Measurements from ENCODE around the gene MSL3B.

The MSL3B gene

DNA sequence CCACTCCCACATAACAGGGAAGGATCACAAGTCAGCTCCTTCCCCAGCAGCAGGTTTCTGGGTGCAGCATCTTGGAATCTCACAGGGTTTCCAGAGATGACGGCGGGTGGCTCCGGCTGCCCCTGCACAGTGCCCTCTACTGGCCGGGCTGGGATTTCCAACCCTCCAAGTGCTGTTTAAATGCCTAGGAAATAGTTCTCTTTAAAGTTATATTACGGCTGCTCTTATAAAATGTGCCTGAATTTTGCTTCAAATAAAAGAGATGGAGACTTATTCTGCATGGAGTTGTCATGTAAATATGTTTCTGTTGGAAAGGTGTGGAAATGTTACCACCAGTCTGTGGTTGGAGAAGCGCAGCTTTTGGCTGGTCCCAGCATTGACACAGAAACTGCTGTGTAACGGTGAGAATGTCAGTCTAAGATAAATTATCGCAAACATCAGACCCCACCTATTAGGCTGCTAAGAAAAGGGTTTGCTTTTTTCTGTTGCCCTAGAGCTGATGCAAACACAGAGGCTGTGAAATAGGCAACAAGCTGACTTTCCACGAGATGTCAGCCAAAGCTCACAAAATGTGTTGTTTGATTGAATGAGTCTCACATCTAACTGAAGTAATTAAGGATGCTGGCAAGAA is 10.6 kb downstream of the MSL3B start (continued):
- peak; percentile 14 to 53; a peak in 2 of 4 replicates for TF ChIP-seq MNT (conservative IDR thresholded peaks at IDR 0.05)
- peak; percentile 79 for TF ChIP-seq EP300 (IDR thresholded peaks at IDR 0.05; ENCODE audit: low read length)
- no peak for TF ChIP-seq ZNF57 (CRISPR knock-in tag; IDR thresholded peaks at IDR 0.05)
- peak; percentile 71 to 86 for TF ChIP-seq FOXK2 (conservative IDR thresholded peaks at IDR 0.05 in 1 of 2, IDR thresholded peaks at IDR 0.05 in 1 of 2; ENCODE audit: low read depth in 2 of 2)
- TF ChIP-seq DACH1 (IDR thresholded peaks at IDR 0.05; ENCODE audit: partially characterized antibody), result no peak
- TF ChIP-seq, protein P1, sequence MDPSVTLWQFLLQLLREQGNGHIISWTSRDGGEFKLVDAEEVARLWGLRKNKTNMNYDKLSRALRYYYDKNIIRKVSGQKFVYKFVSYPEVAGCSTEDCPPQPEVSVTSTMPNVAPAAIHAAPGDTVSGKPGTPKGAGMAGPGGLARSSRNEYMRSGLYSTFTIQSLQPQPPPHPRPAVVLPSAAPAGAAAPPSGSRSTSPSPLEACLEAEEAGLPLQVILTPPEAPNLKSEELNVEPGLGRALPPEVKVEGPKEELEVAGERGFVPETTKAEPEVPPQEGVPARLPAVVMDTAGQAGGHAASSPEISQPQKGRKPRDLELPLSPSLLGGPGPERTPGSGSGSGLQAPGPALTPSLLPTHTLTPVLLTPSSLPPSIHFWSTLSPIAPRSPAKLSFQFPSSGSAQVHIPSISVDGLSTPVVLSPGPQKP (CRISPR knock-in tag; IDR thresholded peaks at IDR 0.05), result no peak
- TF ChIP-seq ARHGAP35 (IDR thresholded peaks at IDR 0.05; ENCODE audit: partially characterized antibody), result no peak
- TF ChIP-seq CTCFL (IDR thresholded peaks at IDR 0.05; ENCODE audit: borderline replicate concordance, insufficient read depth, low read depth, low read length, poor library complexity, severe bottlenecking), result peak; percentile 40
- no peak for TF ChIP-seq ZNF274 (IDR thresholded peaks at IDR 0.05; ENCODE audit: borderline replicate concordance, low read depth, low read length)
- TF ChIP-seq ZSCAN32 (CRISPR knock-in tag; IDR thresholded peaks at IDR 0.05), result no peak
- TF ChIP-seq ZNF175 (CRISPR knock-in tag; IDR thresholded peaks at IDR 0.05; ENCODE audit: low read depth), result no peak
- no peak for TF ChIP-seq CHD4 (IDR thresholded peaks at IDR 0.05; ENCODE audit: insufficient read depth, insufficient replicate concordance, low read depth, low read length, poor library complexity, severe bottlenecking)
- TF ChIP-seq PTBP1 (IDR thresholded peaks at IDR 0.05; ENCODE audit: low read depth, low read length), result no peak
- TF ChIP-seq ZNF3 (CRISPR knock-in tag; IDR thresholded peaks at IDR 0.05), result no peak
- peak; percentile 84; the same call in 1 of the 2 replicates for TF ChIP-seq CTBP1 (IDR thresholded peaks at IDR 0.05; ENCODE audit: borderline replicate concordance)
- peak; percentile 16; the same call in 1 of the 2 replicates for TF ChIP-seq RB1 (IDR thresholded peaks at IDR 0.05; ENCODE audit: low read depth)
- TF ChIP-seq LARP7 (IDR thresholded peaks at IDR 0.05), result no peak
- TF ChIP-seq ELK3 (CRISPR knock-in tag; IDR thresholded peaks at IDR 0.05), result no peak
- no peak for TF ChIP-seq ZNF253 (CRISPR knock-in tag; conservative IDR thresholded peaks at IDR 0.05)
- peak; percentile 94 for TF ChIP-seq FOXJ3 (CRISPR knock-in tag; IDR thresholded peaks at IDR 0.05)
- no peak for TF ChIP-seq KLF1 (tag; IDR thresholded peaks at IDR 0.05)

Measured in K562 (cell line).